T-cell (primary cell): ENCODE measurements around the gene CLPTM1. TPM values are rescaled to one million over a fixed set of nuclear protein-coding genes. Genes with fewer than 3 reads are reported as not detected.

Experiments
- ATAC-seq, 4 experiments: fragments of 200-7000 bp in 3 of 4; fragments of 150-1000 bp in 1 of 4; cut with Tn5 transposase; replicated peaks in 1 of 4; 1 replicate in 3 of 4; 2 replicates in 1 of 4; pipeline ENCODE4 v1.10.0; 2021; ENCODE audit warnings: moderate library complexity in 3 of 4, mild to moderate bottlenecking in 2 of 4, moderate number of reproducible peaks in 1 of 4
- CTCF ChIA-PET, 2 donors: fragments of 300-600 bp; sonication (Branson Sonifier 250); formaldehyde crosslinking; loops; one replicate each; lab custom pipeline; 2022; ENCODE audit warnings: antibody characterized with exemption in 2 of 2; lab: Charles Lee
- POLR2A ChIA-PET, 2 donors: fragments of 300-600 bp; sonication (Branson Sonifier 250); formaldehyde crosslinking; loops; one replicate each; lab custom pipeline; 2022; ENCODE audit warnings: antibody characterized with exemption in 2 of 2; lab: Charles Lee
- DNase-seq, 35 experiments: peaks; one replicate each; pipeline versions ENCODE4 v3.0.0 to v3.0.0-alpha.2; 2013 to 2023
- H3K27ac ChIP-seq: one replicate; pipeline ENCODE4 v1.5.1; 2013; ENCODE audit warnings: low read length
- H3K27me3 ChIP-seq, 2 experiments: replicated peaks in 1 of 2; 1 replicate in 1 of 2; 2 replicates in 1 of 2; pipeline versions ENCODE4 v1.6.1 to v1.7.0; 2013; ENCODE audit warnings: low read length in 1 of 2, mixed read lengths in 1 of 2; ENCODE audit not compliant: control insufficient read depth in 2 of 2, insufficient read depth in 2 of 2; ENCODE audit errors: extremely low read depth in 1 of 2
- H3K36me3 ChIP-seq, 2 donors: 1 replicate in 1 of 2; 2 replicates in 1 of 2; pipeline versions ENCODE4 v1.6.1 to v1.7.0; 2013; ENCODE audit warnings: low read length in 1 of 2; ENCODE audit not compliant: control insufficient read depth in 2 of 2, insufficient read depth in 1 of 2; ENCODE audit errors: extremely low read depth in 1 of 2
- H3K4me1 ChIP-seq, 2 experiments: 1 replicate in 1 of 2; 2 replicates in 1 of 2; pipeline versions ENCODE4 v1.6.1 to v1.7.0; 2013; ENCODE audit warnings: low read length in 2 of 2, mixed read lengths in 1 of 2; ENCODE audit not compliant: insufficient read depth in 2 of 2, control insufficient read depth in 1 of 2; ENCODE audit errors: extremely low read depth in 1 of 2
- H3K4me3 ChIP-seq, 2 donors: 1 replicate in 1 of 2; 2 replicates in 1 of 2; pipeline versions ENCODE4 v1.5.1 to v1.7.0; 2013; ENCODE audit warnings: mild to moderate bottlenecking in 2 of 2, low read length in 1 of 2, moderate library complexity in 1 of 2; ENCODE audit not compliant: control insufficient read depth in 1 of 2; ENCODE audit errors: extremely low read depth in 1 of 2
- H3K9me3 ChIP-seq: 2 replicates; pipeline ENCODE4 v1.7.0; 2013
- H3K27ac Mint-ChIP-seq, 2 donors: one replicate each; pipeline ENCODE4 v1.8.0; 2020 to 2021; ENCODE audit warnings: mild to moderate bottlenecking in 2 of 2, mixed read lengths in 2 of 2
- H3K27me3 Mint-ChIP-seq, 2 donors: one replicate each; pipeline ENCODE4 v1.8.0; 2021 to 2022; ENCODE audit warnings: mixed read lengths in 2 of 2
- H3K36me3 Mint-ChIP-seq: one replicate; pipeline ENCODE4 v1.8.0; 2021; ENCODE audit warnings: mixed read lengths
- H3K4me1 Mint-ChIP-seq, 3 donors: one replicate each; pipeline ENCODE4 v1.8.0; 2020 to 2022; ENCODE audit warnings: mixed read lengths in 3 of 3, mild to moderate bottlenecking in 1 of 3
- H3K4me3 Mint-ChIP-seq, 3 donors: one replicate each; pipeline ENCODE4 v1.8.0; 2020 to 2022; ENCODE audit warnings: mild to moderate bottlenecking in 3 of 3, mixed read lengths in 3 of 3, moderate library complexity in 3 of 3
- H3K9me3 Mint-ChIP-seq, 3 donors: one replicate each; pipeline ENCODE4 v1.8.0; 2020 to 2022; ENCODE audit warnings: mixed read lengths in 3 of 3
- WGBS: methylation state at CpG from one replicate; pipeline ENCODE4 v1.1.5; 2013; ENCODE audit warnings: missing lambda C conversion rate; ENCODE audit not compliant: insufficient coverage; 5-methylcytosine and 5-hydroxymethylcytosine counted together
- total RNA-seq, 35 experiments: library from RNA in 6 of 35; stranded (reverse) in 6 of 35; fragments of 120-200 nt in 1 of 35; gene quantifications; one replicate each; pipeline versions ENCODE4 v1.2.1 to v1.2.4 and lab custom pipeline; 2013 to 2026

Gene CLPTM1
- total RNA-seq, 5 donors from 2014 or later (not counting 1 experiment from before 2014, with no cell fraction given): 64.0 to 103 (median 87.6) TPM

DNA sequence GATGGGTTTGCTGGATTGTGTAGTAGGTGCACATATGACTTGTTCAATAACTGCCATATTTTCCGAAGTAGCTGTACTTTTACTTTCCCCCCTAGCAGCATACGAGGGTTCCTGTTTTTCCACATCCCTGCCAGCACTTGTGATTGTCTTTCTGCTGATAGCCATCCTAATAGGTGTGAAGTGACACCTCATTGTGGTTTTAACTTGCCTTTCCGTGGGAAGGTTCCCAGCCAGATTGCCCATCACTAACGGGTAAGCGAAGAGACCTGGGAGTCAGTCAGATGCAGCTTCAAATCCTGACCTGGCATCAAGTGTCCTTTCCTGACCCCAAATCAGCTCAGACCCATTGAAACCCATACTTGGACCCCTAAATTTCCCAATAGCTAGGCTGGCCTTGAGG, 4.5 kb downstream of the CLPTM1 start:
- Mint-ChIP-seq H3K4me1 (peaks cover 50 to 58% (median 56%) of the 10 kb centered on the region in 3 donors), H3K27ac (no peak overlapping the region), H3K4me3 (no peak overlapping the region), H3K36me3 (peaks cover 23% of the 10 kb centered on the region), H3K27me3 (no peaks in the 10 kb centered on the region), H3K9me3 (no peaks in the 10 kb centered on the region)
- no peak overlapping the region for H3K27ac ChIP-seq
- no peaks in the 10 kb centered on the region for H3K9me3 ChIP-seq
- ATAC-seq: no peak
- DNase-seq: no peak
- H3K36me3 ChIP-seq: peaks cover 11 to 29% of the 10 kb centered on the region in 2 donors
- peaks cover 9 to 52% of the 10 kb centered on the region in 2 experiments for H3K4me1 ChIP-seq
- CTCF ChIA-PET: no interaction called here
- no peak overlapping the region for H3K4me3 ChIP-seq
- no peaks in the 10 kb centered on the region for H3K27me3 ChIP-seq
- POLR2A ChIA-PET: no interaction called here
- 71% methylated on average over 3 of the region's 5 CpGs for whole genome bisulfite sequencing

DNA sequence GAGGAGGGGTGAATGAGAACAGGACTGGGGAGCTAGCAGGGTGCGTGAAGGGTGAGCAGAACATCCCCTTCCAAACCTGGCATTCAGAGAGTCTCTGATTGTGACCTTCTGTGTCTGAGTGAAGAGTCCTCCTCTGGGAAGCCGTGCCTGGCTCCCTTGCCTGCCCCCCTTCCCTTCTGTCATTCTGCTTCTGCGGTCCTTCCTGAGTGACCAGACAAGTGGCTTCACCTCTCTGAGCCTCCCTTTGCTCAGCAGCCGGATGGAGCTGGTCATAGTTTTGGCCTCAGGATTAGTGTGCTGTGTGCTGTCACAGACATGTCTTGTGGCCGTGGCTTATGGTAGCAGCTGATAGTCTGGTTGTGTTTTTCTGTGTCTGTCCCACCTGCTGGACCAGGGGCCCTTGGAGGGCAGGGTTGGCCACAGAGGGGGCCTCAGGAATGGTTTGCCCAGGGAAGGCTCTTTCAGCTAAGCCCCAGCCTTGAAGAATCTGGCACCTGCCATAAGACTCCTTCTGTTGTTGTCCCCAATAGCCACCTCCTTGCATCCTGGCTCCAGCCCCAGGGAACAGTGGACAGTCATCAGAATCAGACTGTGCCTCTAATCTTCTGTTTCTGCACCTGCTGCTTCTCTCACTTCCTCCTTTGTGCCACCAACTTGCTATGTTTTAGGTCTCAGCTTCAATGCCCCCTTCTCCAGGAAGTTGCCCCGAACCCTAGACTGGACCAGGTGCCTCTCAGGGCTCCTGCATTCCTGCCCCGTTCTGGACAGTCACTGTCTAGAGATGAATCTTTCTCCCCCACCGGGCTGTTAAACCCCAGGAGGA, 5.9 kb downstream of the CLPTM1 start:
- no peak overlapping the region for H3K4me3 Mint-ChIP-seq
- Histone ChIP-seq H3K4me1 (peaks cover 6 to 45% of the 10 kb centered on the region in 2 experiments), H3K9me3 (no peaks in the 10 kb centered on the region), H3K27ac (no peak overlapping the region), H3K36me3 (peaks cover 11 to 32% of the 10 kb centered on the region in 2 donors), H3K4me3 (no peak overlapping the region), H3K27me3 (no peaks in the 10 kb centered on the region)
- no peaks in the 10 kb centered on the region for H3K9me3 Mint-ChIP-seq
- ATAC-seq: no peak
- CTCF ChIA-PET: no interaction called here
- no peak overlapping the region for H3K27ac Mint-ChIP-seq
- H3K36me3 Mint-ChIP-seq: peaks cover 27% of the 10 kb centered on the region
- peaks cover 40 to 47% (median 43%) of the 10 kb centered on the region in 3 donors for H3K4me1 Mint-ChIP-seq
- POLR2A ChIA-PET: no interaction called here
- no peak for DNase-seq
- WGBS: 95% methylated on average over 6 of the region's 8 CpGs
- H3K27me3 Mint-ChIP-seq: no peaks in the 10 kb centered on the region

DNA sequence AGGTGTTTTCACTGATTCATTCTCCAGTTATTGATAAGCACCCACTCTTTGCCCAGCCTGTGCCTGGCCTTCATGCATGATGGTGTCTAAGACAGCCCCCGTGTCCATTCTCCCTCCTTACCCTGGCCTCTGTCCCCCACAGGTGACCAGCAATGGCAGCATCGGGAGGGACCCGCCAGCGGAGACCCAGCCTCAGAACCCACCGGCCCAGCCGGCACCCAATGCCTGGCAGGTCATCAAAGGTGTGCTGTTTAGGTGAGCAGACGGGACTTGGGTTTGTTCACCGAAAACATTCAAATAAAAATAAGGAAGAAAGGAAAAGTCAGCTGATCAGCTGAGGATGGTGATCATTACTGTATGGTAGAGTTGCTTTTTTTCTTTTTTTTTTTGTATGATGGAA, 6.6 kb downstream of the CLPTM1 start:
- H3K36me3 ChIP-seq: peaks cover 11 to 37% of the 10 kb centered on the region in 2 donors
- Mint-ChIP-seq H3K27ac (peak overlapping the region in 1 of 2 donors; percentile 34), H3K36me3 (peaks cover 27% of the 10 kb centered on the region), H3K4me3 (no peak overlapping the region), H3K4me1 (peaks cover 33 to 40% (median 36%) of the 10 kb centered on the region in 3 donors), H3K9me3 (no peaks in the 10 kb centered on the region), H3K27me3 (no peaks in the 10 kb centered on the region)
- H3K4me1 ChIP-seq: peaks cover 0 to 38% of the 10 kb centered on the region in 2 experiments
- H3K27ac ChIP-seq: no peak overlapping the region
- ATAC-seq (no peak), DNase-seq (no peak)
- CTCF ChIA-PET: no interaction called here
- H3K4me3 ChIP-seq: no peak overlapping the region
- no CpG with 5 or more reads among the region's 8 CpGs for WGBS
- POLR2A ChIA-PET: no interaction called here
- no peaks in the 10 kb centered on the region for H3K27me3 ChIP-seq
- H3K9me3 ChIP-seq: no peaks in the 10 kb centered on the region

GRCh38 chr19:44968118-44968517, 12.9 kb downstream of the CLPTM1 start:
- H3K9me3 ChIP-seq: no peaks in the 10 kb centered on the region
- H3K4me1 ChIP-seq: no peaks in the 10 kb centered on the region
- no peak overlapping the region for H3K4me3 ChIP-seq
- 100% methylated on average over 3 of the region's 5 CpGs for WGBS
- no peaks in the 10 kb centered on the region for H3K9me3 Mint-ChIP-seq
- H3K27me3 ChIP-seq: no peaks in the 10 kb centered on the region
- H3K27ac ChIP-seq: no peak overlapping the region
- H3K4me1 Mint-ChIP-seq: peaks cover 2 to 7% (median 4%) of the 10 kb centered on the region in 3 donors
- H3K4me3 Mint-ChIP-seq: no peak overlapping the region
- no peak overlapping the region for H3K27ac Mint-ChIP-seq
- ChIA-PET POLR2A (no interaction called here), CTCF (interaction anchor here in 1 of 2 donors (0.6 kb wide), 1 partner anchor 293 kb away, joined by 3 read pairs; no protein-coding TSS in a partner anchor)
- peaks cover 9 to 36% of the 10 kb centered on the region in 2 donors for H3K36me3 ChIP-seq
- H3K36me3 Mint-ChIP-seq: peaks cover 20% of the 10 kb centered on the region
- no peaks in the 10 kb centered on the region for H3K27me3 Mint-ChIP-seq
- DNase-seq (no peak), ATAC-seq (no peak)

DNA sequence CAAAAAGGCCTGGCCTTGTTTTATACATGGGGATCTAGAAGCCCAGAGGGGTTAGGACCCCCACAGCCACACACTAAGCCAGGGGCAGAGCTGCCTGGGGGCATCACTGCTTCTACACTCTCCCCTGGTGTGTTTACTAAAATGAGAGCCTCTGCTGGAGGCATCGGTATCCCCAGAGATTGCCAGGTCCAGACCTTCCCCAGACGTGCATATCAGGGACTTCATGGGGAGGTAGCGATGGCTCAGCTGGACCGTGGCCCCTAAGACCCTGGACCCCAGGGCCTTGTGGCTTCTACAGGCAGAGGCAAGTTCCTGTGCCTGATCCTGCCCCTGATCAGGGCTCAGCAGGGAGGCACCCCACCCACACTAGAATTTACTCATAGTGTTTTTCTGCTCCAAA, 13.5 kb downstream of the CLPTM1 start:
- POLR2A ChIA-PET: no interaction called here
- Mint-ChIP-seq H3K27ac (no peak overlapping the region), H3K36me3 (peaks cover 23% of the 10 kb centered on the region), H3K27me3 (no peaks in the 10 kb centered on the region), H3K4me3 (no peak overlapping the region), H3K9me3 (no peaks in the 10 kb centered on the region), H3K4me1 (peaks cover 2 to 7% (median 4%) of the 10 kb centered on the region in 3 donors)
- DNase-seq: no peak
- no peaks in the 10 kb centered on the region for H3K9me3 ChIP-seq
- H3K27ac ChIP-seq: no peak overlapping the region
- H3K4me3 ChIP-seq: no peak overlapping the region
- H3K27me3 ChIP-seq: no peaks in the 10 kb centered on the region
- H3K36me3 ChIP-seq: peaks cover 9 to 39% of the 10 kb centered on the region in 2 donors
- CTCF ChIA-PET: no interaction called here
- no peaks in the 10 kb centered on the region for H3K4me1 ChIP-seq
- no peak for ATAC-seq
- WGBS: 90% methylated on average over 4 of the region's 4 CpGs

GRCh38 chr19:44969437-44969836, 14.3 kb downstream of the CLPTM1 start:
- Mint-ChIP-seq H3K9me3 (no peaks in the 10 kb centered on the region), H3K27me3 (no peaks in the 10 kb centered on the region), H3K4me1 (peaks cover 2 to 7% (median 4%) of the 10 kb centered on the region in 3 donors), H3K27ac (no peak overlapping the region), H3K36me3 (peaks cover 26% of the 10 kb centered on the region), H3K4me3 (no peak overlapping the region)
- Histone ChIP-seq H3K36me3 (peaks cover 8 to 41% of the 10 kb centered on the region in 2 donors), H3K27ac (no peak overlapping the region), H3K27me3 (no peaks in the 10 kb centered on the region), H3K9me3 (no peaks in the 10 kb centered on the region), H3K4me1 (no peaks in the 10 kb centered on the region), H3K4me3 (no peak overlapping the region)
- ChIA-PET CTCF (interaction anchor here in 1 of 2 donors (0.6 kb wide), 1 partner anchor 14 kb away, joined by 5 read pairs; no protein-coding TSS in a partner anchor), POLR2A (no interaction called here)
- no CpG with 5 or more reads among the region's 5 CpGs for WGBS
- no peak for ATAC-seq
- DNase-seq: no peak
